DLD1 (cell line): ENCODE data around the gene PTGFRN.
"Not testable (repeated sequence)": the region's sequence is repeated elsewhere in the genome, so short reads cannot be mapped to it uniquely, and the experiment has no call there.

ENCODE experiments used
- in situ Hi-C: cut with HindIII; loops from 2 replicates; pipeline ENCODE4 v1.10.0; 2017; ENCODE audit warnings: low sequenced_read_pairs

PTGFRN gene

GRCh38 chr1:116962987-116963639, 53.4 kb downstream of the PTGFRN start:
- in situ Hi-C loops: no loop called here

GRCh38 chr1:116966791-116967190, 57.1 kb downstream of the PTGFRN start:
- in situ Hi-C loops: no loop called here

- in situ Hi-C loops: no loop called here
These were observed 59.0 kb downstream of the PTGFRN start for GRCh38 chr1:116968724-116969123.

- in situ Hi-C loops: no loop called here
These were observed 61.6 kb downstream of the PTGFRN start for GRCh38 chr1:116971258-116971860.

- in situ Hi-C loops: no loop called here
These were observed 62.4 kb downstream of the PTGFRN start for GRCh38 chr1:116971965-116972673.

- in situ Hi-C loops: no loop called here
These were observed 62.9 kb downstream of the PTGFRN start for GRCh38 chr1:116972674-116973030.

GRCh38 chr1:116980309-116980708, 70.6 kb downstream of the PTGFRN start:
- in situ Hi-C loops: not testable (repeated sequence)

GRCh38 chr1:116981521-116982037, 71.9 kb downstream of the PTGFRN start:
- in situ Hi-C loops: no loop called here

- in situ Hi-C loops: no loop called here
These were observed 72.7 kb downstream of the PTGFRN start for GRCh38 chr1:116982319-116983004.

GRCh38 chr1:116983112-116983511, 73.4 kb downstream of the PTGFRN start:
- in situ Hi-C loops: no loop called here

- in situ Hi-C loops: no loop called here
These were observed 74.0 kb downstream of the PTGFRN start for GRCh38 chr1:116983678-116984077.

GRCh38 chr1:116984406-116985160, 74.9 kb downstream of the PTGFRN start:
- in situ Hi-C loops: no loop called here

- in situ Hi-C loops: no loop called here
These were observed 76.9 kb downstream of the PTGFRN start for GRCh38 chr1:116986421-116987255.

GRCh38 chr1:116987256-116987555, 77.5 kb downstream of the PTGFRN start:
- in situ Hi-C loops: no loop called here

- in situ Hi-C loops: no loop called here
These were observed 78.5 kb downstream of the PTGFRN start for GRCh38 chr1:116988248-116988647.

GRCh38 chr1:116988908-116989307, 79.2 kb downstream of the PTGFRN start:
- in situ Hi-C loops: no loop called here

- in situ Hi-C loops: no loop called here
These were observed 80.1 kb downstream of the PTGFRN start for GRCh38 chr1:116989835-116990234.

- in situ Hi-C loops: no loop called here
These were observed 81.0 kb downstream of the PTGFRN start for GRCh38 chr1:116990612-116991151.

- in situ Hi-C loops: no loop called here
These were observed 81.6 kb downstream of the PTGFRN start for GRCh38 chr1:116991171-116991845.
